WTC11 (cell line): ENCODE data around the gene ALKBH2. TPM values are rescaled to one million over a fixed set of nuclear protein-coding genes. Genes with fewer than 3 reads are reported as not detected.

ENCODE experiments used
- ATAC-seq: fragments of 200-7000 bp; cut with Tn5 transposase; 2 replicates; pipeline ENCODE4 v1.10.0; 2021; ENCODE audit warnings: mild to moderate bottlenecking, moderate library complexity
- CTCF ChIA-PET: fragments of 300-600 bp; sonication (Branson Sonifier 250); formaldehyde crosslinking; loops from one replicate; lab custom pipeline; 2021; ENCODE audit warnings: antibody characterized with exemption; lab: Charles Lee
- POLR2A ChIA-PET: fragments of 350-600 bp; sonication (Branson Sonifier 250); formaldehyde crosslinking; loops from one replicate; lab custom pipeline; 2021; ENCODE audit warnings: antibody characterized with exemption; lab: Charles Lee
- DNase-seq: peaks from one replicate; pipeline ENCODE4 v3.0.0; 2021; ENCODE audit warnings: low spot score
- H3K27ac Mint-ChIP-seq: 2 replicates; pipeline ENCODE4 v1.8.0; 2021; ENCODE audit warnings: mixed read lengths
- H3K27me3 Mint-ChIP-seq: 2 replicates; pipeline ENCODE4 v1.8.0; 2021; ENCODE audit warnings: low read depth, mild to moderate bottlenecking, moderate library complexity, mixed read lengths
- H3K36me3 Mint-ChIP-seq: 2 replicates; pipeline ENCODE4 v1.8.0; 2021; ENCODE audit warnings: mixed read lengths
- H3K4me1 Mint-ChIP-seq: 2 replicates; pipeline ENCODE4 v1.8.0; 2022; ENCODE audit warnings: mixed read lengths
- H3K4me3 Mint-ChIP-seq: 2 replicates; pipeline ENCODE4 v1.8.0; 2021; ENCODE audit warnings: mild to moderate bottlenecking, moderate library complexity, mixed read lengths
- H3K9me3 Mint-ChIP-seq: 2 replicates; pipeline ENCODE4 v1.8.0; 2021; ENCODE audit warnings: mixed read lengths
- ESRRA ChIP-seq: sonication (generic); formaldehyde crosslinking; IDR thresholded peaks from 2 replicates; pipeline ENCODE4 v1.8.1; 2022; ENCODE audit warnings: mild to moderate bottlenecking, missing genetic modification reagents, borderline replicate concordance
- GRHL2 ChIP-seq: fragments of 250-450 bp; sonication (Bioruptor Pico); IDR thresholded peaks from 2 replicates; pipeline ENCODE4 v1.8.0; 2022; ENCODE audit warnings: mild to moderate bottlenecking, moderate library complexity; ENCODE audit not compliant: insufficient replicate concordance, severe bottlenecking
- KAT7 ChIP-seq: sonication (generic); formaldehyde crosslinking; IDR thresholded peaks from 2 replicates; pipeline ENCODE4 v1.8.1; 2023; ENCODE audit warnings: missing genetic modification reagents, mild to moderate bottlenecking, borderline replicate concordance
- OVOL2 ChIP-seq: fragments of 250-450 bp; sonication (Bioruptor Pico); IDR thresholded peaks from 2 replicates; pipeline ENCODE4 v1.9.0; 2021; ENCODE audit warnings: mild to moderate bottlenecking, borderline replicate concordance
- PRRX2 ChIP-seq: fragments of 250-450 bp; sonication (Bioruptor Pico); IDR thresholded peaks from 2 replicates; pipeline ENCODE4 v1.8.0; 2021; ENCODE audit warnings: mild to moderate bottlenecking
- RORB ChIP-seq: fragments of 250-450 bp; sonication (Bioruptor Pico); IDR thresholded peaks from 2 replicates; pipeline ENCODE4 v1.9.0; 2021; ENCODE audit warnings: mild to moderate bottlenecking
- ZNF219 ChIP-seq: sonication (generic); formaldehyde crosslinking; IDR thresholded peaks from 2 replicates; pipeline ENCODE4 v1.8.0; 2023; ENCODE audit warnings: missing genetic modification reagents, mild to moderate bottlenecking, borderline replicate concordance
- ZNF317 ChIP-seq: sonication (generic); formaldehyde crosslinking; IDR thresholded peaks from 2 replicates; pipeline ENCODE4 v1.8.1; 2023; ENCODE audit warnings: low read depth, mild to moderate bottlenecking, moderate library complexity, missing genetic modification reagents, borderline replicate concordance
- total RNA-seq: library from RNA; stranded (reverse); gene quantifications from 3 replicates; pipeline ENCODE4 v1.2.3, GENCODE V29; 2021
- TF ChIP-seq, protein P1 (sequence below): sonication (generic); formaldehyde crosslinking; IDR thresholded peaks from 2 replicates; pipeline ENCODE4 v1.8.0; 2022; ENCODE audit warnings: mild to moderate bottlenecking, missing genetic modification reagents
- TF ChIP-seq, protein P2 (sequence below): sonication (generic); formaldehyde crosslinking; IDR thresholded peaks from 2 replicates; pipeline ENCODE4 v1.8.0; 2023; ENCODE audit warnings: missing genetic modification reagents, mild to moderate bottlenecking, borderline replicate concordance
- TF ChIP-seq, protein P3 (sequence below): sonication (generic); formaldehyde crosslinking; IDR thresholded peaks from 2 replicates; pipeline ENCODE4 v1.8.0; 2022; ENCODE audit warnings: mild to moderate bottlenecking, missing genetic modification reagents
- TF ChIP-seq, protein P4 (sequence below): fragments of 250-450 bp; sonication (Bioruptor Pico); IDR thresholded peaks from 2 replicates; pipeline ENCODE4 v1.8.0; 2021; ENCODE audit warnings: mild to moderate bottlenecking
- TF ChIP-seq, protein P5 (sequence below): sonication (generic); formaldehyde crosslinking; IDR thresholded peaks from 2 replicates; pipeline ENCODE4 v1.8.1; 2023; ENCODE audit warnings: mild to moderate bottlenecking, missing genetic modification reagents, borderline replicate concordance
- TF ChIP-seq, protein P6 (sequence below): sonication (generic); formaldehyde crosslinking; IDR thresholded peaks from 2 replicates; pipeline ENCODE4 v1.8.1; 2022; ENCODE audit warnings: low read depth, missing genetic modification reagents, borderline replicate concordance
- TF ChIP-seq, protein P7 (sequence below): sonication (generic); formaldehyde crosslinking; IDR thresholded peaks from 2 replicates; pipeline ENCODE4 v1.8.0; 2022; ENCODE audit warnings: mild to moderate bottlenecking, missing genetic modification reagents
- TF ChIP-seq, protein P8 (sequence below): fragments of 250-450 bp; sonication (Bioruptor Pico); IDR thresholded peaks from 2 replicates; pipeline ENCODE4 v1.9.0; 2021; ENCODE audit warnings: mild to moderate bottlenecking, borderline replicate concordance

The ALKBH2 gene
- total RNA-seq, 1 experiment from 2014 or later: 15.2 TPM

DNA sequence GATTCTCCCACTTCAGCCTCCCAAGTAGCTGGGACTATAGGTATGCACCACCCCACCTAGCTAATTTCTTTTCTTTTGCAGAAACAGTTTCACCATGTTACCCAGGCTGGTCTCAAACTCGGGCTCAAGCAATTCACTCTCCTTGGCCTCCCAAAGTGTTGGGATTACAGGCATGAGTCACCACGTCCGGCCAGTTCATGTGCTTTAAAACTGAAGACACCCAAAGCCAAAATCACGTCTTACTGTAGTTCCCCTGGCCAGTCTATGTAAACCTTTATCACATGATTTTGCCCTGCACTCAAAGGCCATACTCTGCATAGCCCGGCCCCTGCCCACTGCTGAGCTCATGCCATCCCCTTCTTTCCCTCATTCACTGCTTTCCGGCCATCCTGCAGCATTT is 4.5 kb downstream of the ALKBH2 start (continued):
- TF ChIP-seq ZNF317: no peak
- TF ChIP-seq, protein P1, sequence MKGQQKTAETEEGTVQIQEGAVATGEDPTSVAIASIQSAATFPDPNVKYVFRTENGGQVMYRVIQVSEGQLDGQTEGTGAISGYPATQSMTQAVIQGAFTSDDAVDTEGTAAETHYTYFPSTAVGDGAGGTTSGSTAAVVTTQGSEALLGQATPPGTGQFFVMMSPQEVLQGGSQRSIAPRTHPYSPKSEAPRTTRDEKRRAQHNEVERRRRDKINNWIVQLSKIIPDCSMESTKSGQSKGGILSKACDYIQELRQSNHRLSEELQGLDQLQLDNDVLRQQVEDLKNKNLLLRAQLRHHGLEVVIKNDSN: no peak
- TF ChIP-seq PRRX2: no peak
- TF ChIP-seq KAT7 (CRISPR knock-in tag): no peak
- TF ChIP-seq, protein P2, sequence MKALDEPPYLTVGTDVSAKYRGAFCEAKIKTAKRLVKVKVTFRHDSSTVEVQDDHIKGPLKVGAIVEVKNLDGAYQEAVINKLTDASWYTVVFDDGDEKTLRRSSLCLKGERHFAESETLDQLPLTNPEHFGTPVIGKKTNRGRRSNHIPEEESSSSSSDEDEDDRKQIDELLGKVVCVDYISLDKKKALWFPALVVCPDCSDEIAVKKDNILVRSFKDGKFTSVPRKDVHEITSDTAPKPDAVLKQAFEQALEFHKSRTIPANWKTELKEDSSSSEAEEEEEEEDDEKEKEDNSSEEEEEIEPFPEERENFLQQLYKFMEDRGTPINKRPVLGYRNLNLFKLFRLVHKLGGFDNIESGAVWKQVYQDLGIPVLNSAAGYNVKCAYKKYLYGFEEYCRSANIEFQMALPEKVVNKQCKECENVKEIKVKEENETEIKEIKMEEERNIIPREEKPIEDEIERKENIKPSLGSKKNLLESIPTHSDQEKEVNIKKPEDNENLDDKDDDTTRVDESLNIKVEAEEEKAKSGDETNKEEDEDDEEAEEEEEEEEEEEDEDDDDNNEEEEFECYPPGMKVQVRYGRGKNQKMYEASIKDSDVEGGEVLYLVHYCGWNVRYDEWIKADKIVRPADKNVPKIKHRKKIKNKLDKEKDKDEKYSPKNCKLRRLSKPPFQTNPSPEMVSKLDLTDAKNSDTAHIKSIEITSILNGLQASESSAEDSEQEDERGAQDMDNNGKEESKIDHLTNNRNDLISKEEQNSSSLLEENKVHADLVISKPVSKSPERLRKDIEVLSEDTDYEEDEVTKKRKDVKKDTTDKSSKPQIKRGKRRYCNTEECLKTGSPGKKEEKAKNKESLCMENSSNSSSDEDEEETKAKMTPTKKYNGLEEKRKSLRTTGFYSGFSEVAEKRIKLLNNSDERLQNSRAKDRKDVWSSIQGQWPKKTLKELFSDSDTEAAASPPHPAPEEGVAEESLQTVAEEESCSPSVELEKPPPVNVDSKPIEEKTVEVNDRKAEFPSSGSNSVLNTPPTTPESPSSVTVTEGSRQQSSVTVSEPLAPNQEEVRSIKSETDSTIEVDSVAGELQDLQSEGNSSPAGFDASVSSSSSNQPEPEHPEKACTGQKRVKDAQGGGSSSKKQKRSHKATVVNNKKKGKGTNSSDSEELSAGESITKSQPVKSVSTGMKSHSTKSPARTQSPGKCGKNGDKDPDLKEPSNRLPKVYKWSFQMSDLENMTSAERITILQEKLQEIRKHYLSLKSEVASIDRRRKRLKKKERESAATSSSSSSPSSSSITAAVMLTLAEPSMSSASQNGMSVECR (CRISPR knock-in tag): no peak
- no peak for TF ChIP-seq OVOL2 (CRISPR knock-in tag)
- TF ChIP-seq, protein P3, sequence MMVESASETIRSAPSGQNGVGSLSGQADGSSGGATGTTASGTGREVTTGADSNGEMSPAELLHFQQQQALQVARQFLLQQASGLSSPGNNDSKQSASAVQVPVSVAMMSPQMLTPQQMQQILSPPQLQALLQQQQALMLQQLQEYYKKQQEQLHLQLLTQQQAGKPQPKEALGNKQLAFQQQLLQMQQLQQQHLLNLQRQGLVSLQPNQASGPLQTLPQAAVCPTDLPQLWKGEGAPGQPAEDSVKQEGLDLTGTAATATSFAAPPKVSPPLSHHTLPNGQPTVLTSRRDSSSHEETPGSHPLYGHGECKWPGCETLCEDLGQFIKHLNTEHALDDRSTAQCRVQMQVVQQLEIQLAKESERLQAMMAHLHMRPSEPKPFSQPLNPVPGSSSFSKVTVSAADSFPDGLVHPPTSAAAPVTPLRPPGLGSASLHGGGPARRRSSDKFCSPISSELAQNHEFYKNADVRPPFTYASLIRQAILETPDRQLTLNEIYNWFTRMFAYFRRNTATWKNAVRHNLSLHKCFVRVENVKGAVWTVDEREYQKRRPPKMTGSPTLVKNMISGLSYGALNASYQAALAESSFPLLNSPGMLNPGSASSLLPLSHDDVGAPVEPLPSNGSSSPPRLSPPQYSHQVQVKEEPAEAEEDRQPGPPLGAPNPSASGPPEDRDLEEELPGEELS (CRISPR knock-in tag): no peak
- TF ChIP-seq, protein P4, sequence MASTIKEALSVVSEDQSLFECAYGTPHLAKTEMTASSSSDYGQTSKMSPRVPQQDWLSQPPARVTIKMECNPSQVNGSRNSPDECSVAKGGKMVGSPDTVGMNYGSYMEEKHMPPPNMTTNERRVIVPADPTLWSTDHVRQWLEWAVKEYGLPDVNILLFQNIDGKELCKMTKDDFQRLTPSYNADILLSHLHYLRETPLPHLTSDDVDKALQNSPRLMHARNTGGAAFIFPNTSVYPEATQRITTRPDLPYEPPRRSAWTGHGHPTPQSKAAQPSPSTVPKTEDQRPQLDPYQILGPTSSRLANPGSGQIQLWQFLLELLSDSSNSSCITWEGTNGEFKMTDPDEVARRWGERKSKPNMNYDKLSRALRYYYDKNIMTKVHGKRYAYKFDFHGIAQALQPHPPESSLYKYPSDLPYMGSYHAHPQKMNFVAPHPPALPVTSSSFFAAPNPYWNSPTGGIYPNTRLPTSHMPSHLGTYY (CRISPR knock-in tag): no peak
- TF ChIP-seq, protein P5, sequence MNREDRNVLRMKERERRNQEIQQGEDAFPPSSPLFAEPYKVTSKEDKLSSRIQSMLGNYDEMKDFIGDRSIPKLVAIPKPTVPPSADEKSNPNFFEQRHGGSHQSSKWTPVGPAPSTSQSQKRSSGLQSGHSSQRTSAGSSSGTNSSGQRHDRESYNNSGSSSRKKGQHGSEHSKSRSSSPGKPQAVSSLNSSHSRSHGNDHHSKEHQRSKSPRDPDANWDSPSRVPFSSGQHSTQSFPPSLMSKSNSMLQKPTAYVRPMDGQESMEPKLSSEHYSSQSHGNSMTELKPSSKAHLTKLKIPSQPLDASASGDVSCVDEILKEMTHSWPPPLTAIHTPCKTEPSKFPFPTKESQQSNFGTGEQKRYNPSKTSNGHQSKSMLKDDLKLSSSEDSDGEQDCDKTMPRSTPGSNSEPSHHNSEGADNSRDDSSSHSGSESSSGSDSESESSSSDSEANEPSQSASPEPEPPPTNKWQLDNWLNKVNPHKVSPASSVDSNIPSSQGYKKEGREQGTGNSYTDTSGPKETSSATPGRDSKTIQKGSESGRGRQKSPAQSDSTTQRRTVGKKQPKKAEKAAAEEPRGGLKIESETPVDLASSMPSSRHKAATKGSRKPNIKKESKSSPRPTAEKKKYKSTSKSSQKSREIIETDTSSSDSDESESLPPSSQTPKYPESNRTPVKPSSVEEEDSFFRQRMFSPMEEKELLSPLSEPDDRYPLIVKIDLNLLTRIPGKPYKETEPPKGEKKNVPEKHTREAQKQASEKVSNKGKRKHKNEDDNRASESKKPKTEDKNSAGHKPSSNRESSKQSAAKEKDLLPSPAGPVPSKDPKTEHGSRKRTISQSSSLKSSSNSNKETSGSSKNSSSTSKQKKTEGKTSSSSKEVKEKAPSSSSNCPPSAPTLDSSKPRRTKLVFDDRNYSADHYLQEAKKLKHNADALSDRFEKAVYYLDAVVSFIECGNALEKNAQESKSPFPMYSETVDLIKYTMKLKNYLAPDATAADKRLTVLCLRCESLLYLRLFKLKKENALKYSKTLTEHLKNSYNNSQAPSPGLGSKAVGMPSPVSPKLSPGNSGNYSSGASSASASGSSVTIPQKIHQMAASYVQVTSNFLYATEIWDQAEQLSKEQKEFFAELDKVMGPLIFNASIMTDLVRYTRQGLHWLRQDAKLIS: no peak
- no peak for TF ChIP-seq ESRRA (CRISPR knock-in tag)

DNA sequence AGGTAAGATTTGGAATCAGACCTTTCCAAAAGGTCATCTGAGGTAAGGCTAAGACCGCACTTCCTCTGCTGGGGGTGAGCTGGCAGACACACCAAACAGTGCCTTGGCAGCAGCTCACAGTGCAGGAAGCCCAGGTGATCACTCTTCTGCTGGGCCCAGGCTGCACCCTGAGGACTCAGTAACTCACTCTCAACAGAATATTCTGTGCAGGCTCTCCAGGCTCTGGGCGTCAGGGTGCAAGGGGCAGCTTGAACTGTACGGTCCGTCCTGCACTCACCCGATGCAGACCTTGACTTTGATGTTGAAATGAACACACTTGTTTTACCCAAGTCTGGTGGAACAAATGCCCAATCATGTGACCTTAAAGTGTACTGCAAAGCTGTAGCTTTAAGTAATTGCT is 6.0 kb downstream of the ALKBH2 start:
- ChIA-PET CTCF (interaction anchor here (1.8 kb wide), 1 partner anchor 24 kb away, joined by 7 read pairs; no protein-coding TSS in a partner anchor), POLR2A (no interaction called here)
- H3K36me3 Mint-ChIP-seq: peaks cover 19% of the 10 kb centered on the region; the same call in 1 of the 2 replicates
- peaks cover 4% of the 10 kb centered on the region for H3K4me1 Mint-ChIP-seq
- no peaks in the 10 kb centered on the region for H3K9me3 Mint-ChIP-seq
- DNase-seq (no peak), ATAC-seq (no peak)
- no peak overlapping the region for H3K4me3 Mint-ChIP-seq
- peaks cover 4% of the 10 kb centered on the region for H3K27me3 Mint-ChIP-seq
- no peak overlapping the region for H3K27ac Mint-ChIP-seq
- TF ChIP-seq, protein P6, sequence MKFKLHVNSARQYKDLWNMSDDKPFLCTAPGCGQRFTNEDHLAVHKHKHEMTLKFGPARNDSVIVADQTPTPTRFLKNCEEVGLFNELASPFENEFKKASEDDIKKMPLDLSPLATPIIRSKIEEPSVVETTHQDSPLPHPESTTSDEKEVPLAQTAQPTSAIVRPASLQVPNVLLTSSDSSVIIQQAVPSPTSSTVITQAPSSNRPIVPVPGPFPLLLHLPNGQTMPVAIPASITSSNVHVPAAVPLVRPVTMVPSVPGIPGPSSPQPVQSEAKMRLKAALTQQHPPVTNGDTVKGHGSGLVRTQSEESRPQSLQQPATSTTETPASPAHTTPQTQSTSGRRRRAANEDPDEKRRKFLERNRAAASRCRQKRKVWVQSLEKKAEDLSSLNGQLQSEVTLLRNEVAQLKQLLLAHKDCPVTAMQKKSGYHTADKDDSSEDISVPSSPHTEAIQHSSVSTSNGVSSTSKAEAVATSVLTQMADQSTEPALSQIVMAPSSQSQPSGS (CRISPR knock-in tag): no peak
- TF ChIP-seq PRRX2 (no peak), GRHL2 (no peak), RORB (CRISPR knock-in tag) (no peak), ESRRA (CRISPR knock-in tag) (no peak), ZNF219 (CRISPR knock-in tag) (no peak)
- TF ChIP-seq, protein P7, sequence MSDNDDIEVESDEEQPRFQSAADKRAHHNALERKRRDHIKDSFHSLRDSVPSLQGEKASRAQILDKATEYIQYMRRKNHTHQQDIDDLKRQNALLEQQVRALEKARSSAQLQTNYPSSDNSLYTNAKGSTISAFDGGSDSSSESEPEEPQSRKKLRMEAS: no peak
- TF ChIP-seq, protein P8, sequence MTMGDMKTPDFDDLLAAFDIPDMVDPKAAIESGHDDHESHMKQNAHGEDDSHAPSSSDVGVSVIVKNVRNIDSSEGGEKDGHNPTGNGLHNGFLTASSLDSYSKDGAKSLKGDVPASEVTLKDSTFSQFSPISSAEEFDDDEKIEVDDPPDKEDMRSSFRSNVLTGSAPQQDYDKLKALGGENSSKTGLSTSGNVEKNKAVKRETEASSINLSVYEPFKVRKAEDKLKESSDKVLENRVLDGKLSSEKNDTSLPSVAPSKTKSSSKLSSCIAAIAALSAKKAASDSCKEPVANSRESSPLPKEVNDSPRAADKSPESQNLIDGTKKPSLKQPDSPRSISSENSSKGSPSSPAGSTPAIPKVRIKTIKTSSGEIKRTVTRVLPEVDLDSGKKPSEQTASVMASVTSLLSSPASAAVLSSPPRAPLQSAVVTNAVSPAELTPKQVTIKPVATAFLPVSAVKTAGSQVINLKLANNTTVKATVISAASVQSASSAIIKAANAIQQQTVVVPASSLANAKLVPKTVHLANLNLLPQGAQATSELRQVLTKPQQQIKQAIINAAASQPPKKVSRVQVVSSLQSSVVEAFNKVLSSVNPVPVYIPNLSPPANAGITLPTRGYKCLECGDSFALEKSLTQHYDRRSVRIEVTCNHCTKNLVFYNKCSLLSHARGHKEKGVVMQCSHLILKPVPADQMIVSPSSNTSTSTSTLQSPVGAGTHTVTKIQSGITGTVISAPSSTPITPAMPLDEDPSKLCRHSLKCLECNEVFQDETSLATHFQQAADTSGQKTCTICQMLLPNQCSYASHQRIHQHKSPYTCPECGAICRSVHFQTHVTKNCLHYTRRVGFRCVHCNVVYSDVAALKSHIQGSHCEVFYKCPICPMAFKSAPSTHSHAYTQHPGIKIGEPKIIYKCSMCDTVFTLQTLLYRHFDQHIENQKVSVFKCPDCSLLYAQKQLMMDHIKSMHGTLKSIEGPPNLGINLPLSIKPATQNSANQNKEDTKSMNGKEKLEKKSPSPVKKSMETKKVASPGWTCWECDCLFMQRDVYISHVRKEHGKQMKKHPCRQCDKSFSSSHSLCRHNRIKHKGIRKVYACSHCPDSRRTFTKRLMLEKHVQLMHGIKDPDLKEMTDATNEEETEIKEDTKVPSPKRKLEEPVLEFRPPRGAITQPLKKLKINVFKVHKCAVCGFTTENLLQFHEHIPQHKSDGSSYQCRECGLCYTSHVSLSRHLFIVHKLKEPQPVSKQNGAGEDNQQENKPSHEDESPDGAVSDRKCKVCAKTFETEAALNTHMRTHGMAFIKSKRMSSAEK (CRISPR knock-in tag): no peak
